ENCODE measurements around the gene CDC25B.

The CDC25B gene

GRCh38 chr20:3846378-3846739 is 50.2 kb downstream of the CDC25B start:
- peak overlapping the region; percentile 97 for H3K27ac ChIP-seq
- TF ChIP-seq ZFX (IDR thresholded peaks at IDR 0.05) (no peak), CTCF (conservative IDR thresholded peaks at IDR 0.05) (no peak)

GRCh38 chr20:3846740-3847428 is 50.8 kb downstream of the CDC25B start, which contains the start of gene MAVS:
MAVS (plus strand) TSS chr20:3846834; CDS start chr20:3854625, 7,791 bp downstream.
- TF ChIP-seq ZFX (IDR thresholded peaks at IDR 0.05), result peak; percentile 69; the same call in 1 of the 2 replicates
- no peak for TF ChIP-seq CTCF (conservative IDR thresholded peaks at IDR 0.05)
- peak within 1 kb of the TSS; percentile 97 for H3K27ac ChIP-seq

- TF ChIP-seq ZFX (IDR thresholded peaks at IDR 0.05), result no peak
- no peak for TF ChIP-seq CTCF (conservative IDR thresholded peaks at IDR 0.05)
- H3K27ac ChIP-seq, result peak overlapping the region; percentile 97
Measured at GRCh38 chr20:3847429-3847940, 51.4 kb downstream of the CDC25B start.

GRCh38 chr20:3848565-3848964 is 52.5 kb downstream of the CDC25B start:
- H3K27ac ChIP-seq, result no peak overlapping the region
- TF ChIP-seq ZFX (IDR thresholded peaks at IDR 0.05) (no peak), CTCF (conservative IDR thresholded peaks at IDR 0.05) (no peak)

- no peak for TF ChIP-seq ZFX (IDR thresholded peaks at IDR 0.05)
- TF ChIP-seq CTCF (conservative IDR thresholded peaks at IDR 0.05), result no peak
- no peak overlapping the region for H3K27ac ChIP-seq
Measured at GRCh38 chr20:3854462-3854871, 58.4 kb downstream of the CDC25B start.
